Epithelial cell of prostate (primary cell): ENCODE results near the gene PTGDS.
"Not testable (repeated sequence)": the region's sequence is repeated elsewhere in the genome, so short reads cannot be mapped to it uniquely, and the experiment has no call there.

Experiments
- DNase-seq: peaks from one replicate; pipeline ENCODE4 v3.0.0-alpha.2; 2011; ENCODE audit warnings: low read depth, low spot score
- H3K27ac ChIP-seq: fragments of 450-650 bp; 2 replicates; pipeline ENCODE4 v1.5.1; 2017; ENCODE audit warnings: mild to moderate bottlenecking

Gene PTGDS

GRCh38 chr9:136985027-136985602, 7.8 kb downstream of the PTGDS start:
- H3K27ac ChIP-seq = no peak overlapping the region
- no peak for DNase-seq

GRCh38 chr9:136985853-136986252, 8.5 kb downstream of the PTGDS start:
- H3K27ac ChIP-seq = no peak overlapping the region
- no peak for DNase-seq

DNA sequence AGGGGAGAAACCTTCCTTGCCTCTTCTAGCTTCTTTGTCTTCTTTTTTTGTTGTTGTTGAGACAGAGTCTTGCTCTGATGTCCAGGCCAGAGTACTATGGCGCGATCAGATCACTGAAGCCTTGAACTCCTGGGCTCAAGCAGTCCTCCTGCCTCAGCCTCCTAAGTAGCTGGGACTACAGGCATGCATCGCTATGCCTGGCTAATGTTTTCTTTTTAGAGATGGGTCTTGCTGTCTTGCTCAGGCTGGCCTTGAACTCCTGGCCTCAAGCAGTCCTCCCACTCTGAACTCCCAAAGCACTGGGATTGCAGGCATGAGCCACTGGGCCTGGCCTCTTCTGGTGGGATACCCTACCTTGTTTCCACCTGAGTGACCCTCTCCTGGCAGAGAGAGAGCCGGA, 11.6 kb downstream of the PTGDS start:
- no peak overlapping the region for H3K27ac ChIP-seq
- DNase-seq = no peak

DNA sequence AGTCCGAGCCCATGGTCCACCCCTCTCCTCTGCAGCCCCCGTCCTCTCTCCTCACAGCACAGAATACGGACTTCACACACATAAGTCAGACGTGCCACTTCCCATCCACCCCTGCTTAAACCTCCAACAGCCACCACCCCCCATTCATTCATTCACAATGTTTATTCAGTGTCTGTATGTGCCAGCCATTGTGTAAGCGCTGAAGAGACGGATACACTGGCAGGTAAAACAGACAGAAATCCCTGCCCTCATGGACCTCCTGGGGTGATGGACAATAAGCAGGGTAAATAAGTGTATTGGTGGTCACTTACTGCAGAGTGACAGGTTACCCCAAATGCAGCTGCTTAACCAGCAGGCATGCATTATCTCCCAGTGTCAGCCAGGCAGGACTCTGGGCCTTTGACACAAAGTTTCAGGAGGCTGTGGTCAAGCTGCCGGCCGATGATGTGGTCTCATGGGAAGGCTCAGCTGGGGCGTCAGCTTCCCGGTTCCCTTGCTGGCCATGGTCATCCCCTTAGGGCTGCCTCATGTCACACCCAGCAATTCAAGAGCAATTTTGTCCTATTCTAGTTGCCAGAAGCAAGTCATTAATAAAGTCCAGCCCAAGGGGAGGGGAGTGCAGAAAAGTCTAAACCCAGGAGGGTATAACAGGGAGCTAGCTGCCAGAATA, 13.1 kb downstream of the PTGDS start:
- no peak for DNase-seq

GRCh38 chr9:136991993-136992818, 14.9 kb downstream of the PTGDS start, which contains the start of gene PAXX:
Gene PAXX, plus strand, starts transcription at chr9:136992422. Its CDS starts 22 bp downstream, at chr9:136992444.
- peak; percentile 34 for DNase-seq
- peak within 1 kb of the TSS; percentile 78 for H3K27ac ChIP-seq

More for the DNA sequence above, 13.1 kb downstream of the PTGDS start:
- H3K27ac ChIP-seq = no peak overlapping the region

DNA sequence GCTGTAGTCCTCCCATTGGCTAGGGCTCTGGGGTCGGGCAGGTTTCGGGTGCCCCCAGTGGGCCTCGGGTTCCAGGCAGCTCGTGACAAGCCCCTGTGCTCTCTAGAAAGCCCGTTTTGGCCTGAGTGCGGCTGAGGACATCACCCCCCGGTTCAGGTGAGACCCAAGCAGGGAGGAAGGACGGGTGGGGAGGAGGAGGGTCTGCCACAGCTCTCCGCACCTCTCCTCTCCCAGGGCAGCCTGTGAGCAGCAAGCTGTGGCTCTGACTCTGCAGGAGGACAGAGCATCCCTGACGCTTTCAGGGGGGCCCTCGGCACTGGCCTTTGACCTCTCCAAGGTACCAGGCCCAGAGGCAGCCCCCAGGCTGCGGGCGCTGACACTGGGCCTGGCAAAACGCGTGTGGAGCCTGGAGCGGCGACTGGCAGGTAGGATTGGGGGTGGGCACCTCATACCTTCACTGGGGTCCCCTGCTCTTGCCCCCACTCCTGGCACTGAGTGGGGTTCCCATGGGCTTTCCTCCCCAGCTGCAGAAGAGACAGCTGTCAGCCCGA, 15.6 kb downstream of the PTGDS start:
- peak overlapping the region; percentile 78 for H3K27ac ChIP-seq

GRCh38 chr9:136994180-136994887, 17.0 kb downstream of the PTGDS start:
- no peak overlapping the region for H3K27ac ChIP-seq
- DNase-seq = no peak

More for the DNA sequence above, 15.6 kb downstream of the PTGDS start:
- DNase-seq = no peak

DNA sequence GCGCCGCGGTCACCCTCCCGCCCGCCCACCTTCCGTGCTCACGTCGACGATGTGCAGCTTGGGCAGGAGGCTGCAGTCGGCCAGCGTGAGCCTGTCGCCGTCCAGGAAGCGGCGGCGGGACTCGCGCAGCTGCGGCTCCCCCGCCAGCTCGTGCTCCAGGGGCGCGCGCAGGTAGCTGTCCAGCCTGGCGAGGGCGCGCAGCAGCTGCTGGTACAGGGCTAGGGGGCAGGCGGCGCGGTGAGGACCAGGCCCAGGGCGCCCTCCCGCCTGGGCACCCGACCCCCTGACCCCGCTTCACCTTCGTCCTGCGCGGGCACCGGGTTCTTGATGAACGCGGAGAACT, 17.6 kb downstream of the PTGDS start:
- H3K27ac ChIP-seq = no peak overlapping the region
- no peak for DNase-seq

GRCh38 chr9:136995362-136995761, 18.1 kb downstream of the PTGDS start:
- no peak for DNase-seq
- H3K27ac ChIP-seq = no peak overlapping the region

DNA sequence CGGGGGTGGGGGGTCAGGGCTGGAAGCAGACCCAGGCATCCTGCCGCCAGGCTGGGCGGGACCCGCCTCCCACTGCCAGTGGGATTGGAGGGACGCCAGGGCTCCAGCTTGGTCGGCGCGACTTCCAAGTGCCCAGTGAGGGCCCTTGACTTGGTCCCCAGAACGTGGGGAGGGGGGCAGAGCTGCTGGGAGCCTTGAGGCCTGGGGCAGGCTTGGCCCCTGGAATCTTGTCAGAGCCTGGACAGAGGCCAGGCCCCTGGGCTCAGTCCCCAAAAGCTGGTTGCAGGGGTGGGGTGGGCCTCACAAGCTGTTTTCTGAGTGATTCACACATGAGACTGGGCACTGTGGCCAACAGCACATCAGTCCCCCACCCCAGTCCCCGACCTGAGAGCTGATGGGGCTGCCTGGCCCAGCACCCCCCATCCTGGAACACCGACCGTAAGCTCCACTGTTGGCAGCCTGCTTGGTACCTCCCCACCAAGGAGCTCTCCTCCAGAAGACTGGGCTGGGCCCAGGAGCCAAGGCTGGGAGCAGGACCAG, 18.5 kb downstream of the PTGDS start:
- peak overlapping the region; percentile 12 for H3K27ac ChIP-seq
- no peak for DNase-seq

- peak within 1 kb of the TSS; percentile 12 for H3K27ac ChIP-seq
- DNase-seq = no peak
These were observed 19.3 kb downstream of the PTGDS start, which contains the start of gene CLIC3 for GRCh38 chr9:136996361-136997292. Gene CLIC3, minus strand, starts transcription at chr9:136996568. Its CDS starts 25 bp downstream, at chr9:136996543.

- no peak for DNase-seq
- no peak overlapping the region for H3K27ac ChIP-seq
These were observed 20.1 kb downstream of the PTGDS start for GRCh38 chr9:136997371-136997770.

GRCh38 chr9:136997830-136998234, 20.5 kb downstream of the PTGDS start:
- DNase-seq = no peak
- H3K27ac ChIP-seq = no peak overlapping the region

- no peak for DNase-seq
- no peak overlapping the region for H3K27ac ChIP-seq
These were observed 23.1 kb downstream of the PTGDS start for GRCh38 chr9:137000177-137000930.

- DNase-seq = no peak
- no peak overlapping the region for H3K27ac ChIP-seq
These were observed 24.7 kb downstream of the PTGDS start for GRCh38 chr9:137001857-137002645.

- no peak for DNase-seq
- H3K27ac ChIP-seq = no peak overlapping the region
These were observed 25.3 kb downstream of the PTGDS start for GRCh38 chr9:137002646-137003041.

GRCh38 chr9:137004285-137004684, 27.0 kb downstream of the PTGDS start:
- not testable (repeated sequence) for DNase-seq, H3K27ac ChIP-seq
